CD4-positive, alpha-beta memory T cell (primary cell): ENCODE measurements around the gene LTA4H. TPM values are rescaled to one million over a fixed set of nuclear protein-coding genes. Genes with fewer than 3 reads are reported as not detected.

Experiments
- polyA plus RNA-seq, 2 donors: library from polyadenylated mRNA; unstranded; fragments of 300-500 nt; fragmentation: Illumina TruSeq; gene quantifications; one replicate each; pipeline ENCODE4 v1.2.3, GENCODE V29; 2021
- total RNA-seq, 2 experiments: library from RNA; stranded (reverse); gene quantifications; one replicate each; pipeline ENCODE4 v1.2.3, GENCODE V29; 2021

The LTA4H gene
- total and polyA plus RNA-seq, 4 experiments from 2014 or later = 57.7 to 77.6 (median 58.7) TPM

Other genes with a start within 250 kb of the LTA4H start
- gene NTN4, start 244.8 kb downstream of the LTA4H start, total RNA-seq = 1 to 10 TPM; 2.0 to 2.4 TPM
- gene NTN4, start 244.8 kb downstream of the LTA4H start, polyA plus RNA-seq = 1 to 10 TPM; 5.2 to 5.5 TPM
- gene SNRPF, start 176.6 kb downstream of the LTA4H start, total RNA-seq = 10 to 100 TPM; 16.7 to 19.5 TPM
- 10 to 100 TPM; 42.9 to 60.5 TPM for gene SNRPF, start 176.6 kb downstream of the LTA4H start, polyA plus RNA-seq
- 1 to 10 TPM in 1 of 2 experiments, under 1 TPM in 1; 0.23 to 1.0 TPM for gene CCDC38, start 93.0 kb downstream of the LTA4H start, total RNA-seq
- under 1 TPM in 1 of 2 donors, not detected in 1; 0.09 TPM for gene CCDC38, start 93.0 kb downstream of the LTA4H start, polyA plus RNA-seq
- gene AMDHD1, start 92.3 kb downstream of the LTA4H start, total RNA-seq = 1 to 10 TPM; 1.8 to 2.3 TPM
- gene AMDHD1, start 92.3 kb downstream of the LTA4H start, polyA plus RNA-seq = under 1 TPM in 1 of 2 donors, not detected in 1; 0.29 TPM
- gene HAL, start 39.2 kb downstream of the LTA4H start, total RNA-seq = 1 to 10 TPM; 1.7 to 2.0 TPM
- gene HAL, start 39.2 kb downstream of the LTA4H start, polyA plus RNA-seq = not detected
- 10 to 100 TPM; 56.4 to 56.5 TPM for gene ELK3, start 158.8 kb upstream of the LTA4H start, total RNA-seq
- 10 to 100 TPM; 20.8 to 56.5 TPM for gene ELK3, start 158.8 kb upstream of the LTA4H start, polyA plus RNA-seq